Peyer's patch (tissue), 4 donors: Measurements from ENCODE around the gene HPF1.

ENCODE experiments used
- POLR2A ChIP-seq, 2 donors: fragments of 450-650 bp; IDR thresholded peaks; one replicate each; pipeline ENCODE4 v1.5.1; 2017; ENCODE audit warnings: antibody characterized with exemption in 2 of 2, mild to moderate bottlenecking in 2 of 2, moderate library complexity in 2 of 2
- TF ChIP-seq, protein P1 (sequence below), 6 experiments: fragments of 450-650 bp in 4 of 6; fragments of 200-600 bp in 2 of 6; sonication (generic) in 1 of 6; IDR thresholded peaks; one replicate each; pipeline ENCODE4 v1.5.1; 2017 to 2019; ENCODE audit warnings: antibody characterized with exemption in 6 of 6, mild to moderate bottlenecking in 3 of 6, moderate library complexity in 1 of 6

DNA sequence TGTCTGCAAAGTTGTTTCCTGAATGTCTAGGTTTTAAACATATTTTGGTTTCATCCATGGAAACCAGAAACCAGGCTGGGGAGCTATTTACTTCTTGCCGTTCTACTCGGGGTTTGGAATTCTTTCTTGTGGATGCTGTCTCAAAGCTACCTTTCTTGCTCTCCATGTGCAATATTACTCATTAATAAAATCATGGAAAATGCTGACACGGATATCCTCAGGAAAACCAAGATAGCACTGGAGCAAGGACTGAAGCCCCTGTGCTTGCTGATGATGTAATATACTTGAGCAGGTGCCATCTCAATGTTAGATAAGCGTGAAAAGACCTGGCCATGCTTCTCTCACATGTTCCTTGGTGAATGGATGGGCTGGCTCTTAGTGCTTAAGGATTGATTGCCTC lies 41.5 kb upstream of the HPF1 start:
- TF ChIP-seq, protein P1, sequence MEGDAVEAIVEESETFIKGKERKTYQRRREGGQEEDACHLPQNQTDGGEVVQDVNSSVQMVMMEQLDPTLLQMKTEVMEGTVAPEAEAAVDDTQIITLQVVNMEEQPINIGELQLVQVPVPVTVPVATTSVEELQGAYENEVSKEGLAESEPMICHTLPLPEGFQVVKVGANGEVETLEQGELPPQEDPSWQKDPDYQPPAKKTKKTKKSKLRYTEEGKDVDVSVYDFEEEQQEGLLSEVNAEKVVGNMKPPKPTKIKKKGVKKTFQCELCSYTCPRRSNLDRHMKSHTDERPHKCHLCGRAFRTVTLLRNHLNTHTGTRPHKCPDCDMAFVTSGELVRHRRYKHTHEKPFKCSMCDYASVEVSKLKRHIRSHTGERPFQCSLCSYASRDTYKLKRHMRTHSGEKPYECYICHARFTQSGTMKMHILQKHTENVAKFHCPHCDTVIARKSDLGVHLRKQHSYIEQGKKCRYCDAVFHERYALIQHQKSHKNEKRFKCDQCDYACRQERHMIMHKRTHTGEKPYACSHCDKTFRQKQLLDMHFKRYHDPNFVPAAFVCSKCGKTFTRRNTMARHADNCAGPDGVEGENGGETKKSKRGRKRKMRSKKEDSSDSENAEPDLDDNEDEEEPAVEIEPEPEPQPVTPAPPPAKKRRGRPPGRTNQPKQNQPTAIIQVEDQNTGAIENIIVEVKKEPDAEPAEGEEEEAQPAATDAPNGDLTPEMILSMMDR (IDR thresholded peaks at IDR 0.05) = no peak
- TF ChIP-seq POLR2A (IDR thresholded peaks at IDR 0.05) = no peak
